Loucy (cell line): ENCODE measurements around the gene MRFAP1L1.

Experiments used
- EZH2phosphoT487 ChIP-seq: fragments of 200-600 bp; IDR thresholded peaks from 2 replicates; pipeline ENCODE4 v1.6.1; 2018; ENCODE audit warnings: antibody characterized with exemption, mild to moderate bottlenecking, moderate library complexity, borderline replicate concordance
- TF ChIP-seq, protein P1 (sequence below): fragments of 200-600 bp; sonication (generic); conservative IDR thresholded peaks from 2 replicates; pipeline ENCODE4 v1.5.1; 2014; ENCODE audit warnings: mild to moderate bottlenecking, antibody characterized with exemption, low read length

DNA sequence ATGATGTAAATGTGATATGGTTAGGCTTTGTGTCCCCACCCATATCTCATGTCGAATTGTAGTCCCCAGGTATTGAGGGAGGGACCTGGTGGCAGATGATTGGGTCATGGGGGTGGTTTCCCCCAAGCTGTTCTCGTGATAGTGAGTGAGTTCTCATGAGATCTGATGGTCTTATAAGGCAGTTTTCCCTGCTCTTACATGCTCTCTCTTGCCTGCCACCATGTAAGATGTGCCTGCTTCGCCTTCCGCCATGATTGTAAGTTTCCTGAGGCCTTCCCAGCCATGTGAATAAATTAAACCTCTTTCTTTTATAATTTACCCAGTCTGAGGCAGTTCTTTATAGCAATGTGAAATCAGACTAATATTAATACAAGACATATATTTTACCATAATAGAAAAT, 30.3 kb upstream of the MRFAP1L1 start:
- TF ChIP-seq, protein P1, sequence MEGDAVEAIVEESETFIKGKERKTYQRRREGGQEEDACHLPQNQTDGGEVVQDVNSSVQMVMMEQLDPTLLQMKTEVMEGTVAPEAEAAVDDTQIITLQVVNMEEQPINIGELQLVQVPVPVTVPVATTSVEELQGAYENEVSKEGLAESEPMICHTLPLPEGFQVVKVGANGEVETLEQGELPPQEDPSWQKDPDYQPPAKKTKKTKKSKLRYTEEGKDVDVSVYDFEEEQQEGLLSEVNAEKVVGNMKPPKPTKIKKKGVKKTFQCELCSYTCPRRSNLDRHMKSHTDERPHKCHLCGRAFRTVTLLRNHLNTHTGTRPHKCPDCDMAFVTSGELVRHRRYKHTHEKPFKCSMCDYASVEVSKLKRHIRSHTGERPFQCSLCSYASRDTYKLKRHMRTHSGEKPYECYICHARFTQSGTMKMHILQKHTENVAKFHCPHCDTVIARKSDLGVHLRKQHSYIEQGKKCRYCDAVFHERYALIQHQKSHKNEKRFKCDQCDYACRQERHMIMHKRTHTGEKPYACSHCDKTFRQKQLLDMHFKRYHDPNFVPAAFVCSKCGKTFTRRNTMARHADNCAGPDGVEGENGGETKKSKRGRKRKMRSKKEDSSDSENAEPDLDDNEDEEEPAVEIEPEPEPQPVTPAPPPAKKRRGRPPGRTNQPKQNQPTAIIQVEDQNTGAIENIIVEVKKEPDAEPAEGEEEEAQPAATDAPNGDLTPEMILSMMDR = no peak
- no peak for TF ChIP-seq EZH2phosphoT487
